GM21381 (cell line): Measurements from ENCODE around the gene KAT6B.
A peak's percentile ranks its signal among the peaks of the same experiment; 100 is the strongest.
"Not testable (repeated sequence)": the region's sequence is repeated elsewhere in the genome, so short reads cannot be mapped to it uniquely, and the experiment has no call there.

Experiments
- ATAC-seq: cut with Tn5 transposase; IDR thresholded peaks from one replicate; pipeline ENCODE4 v1.9.1; 2021; ENCODE audit warnings: mild to moderate bottlenecking, moderate library complexity; ENCODE audit not compliant: unreplicated experiment

KAT6B gene

GRCh38 chr10:74826142-74827044 lies at the start of gene KAT6B:
Gene KAT6B, plus strand, starts transcription at chr10:74826600. Its CDS starts 16,258 bp downstream, at chr10:74842858.
- ATAC-seq = peak; percentile 87

DNA sequence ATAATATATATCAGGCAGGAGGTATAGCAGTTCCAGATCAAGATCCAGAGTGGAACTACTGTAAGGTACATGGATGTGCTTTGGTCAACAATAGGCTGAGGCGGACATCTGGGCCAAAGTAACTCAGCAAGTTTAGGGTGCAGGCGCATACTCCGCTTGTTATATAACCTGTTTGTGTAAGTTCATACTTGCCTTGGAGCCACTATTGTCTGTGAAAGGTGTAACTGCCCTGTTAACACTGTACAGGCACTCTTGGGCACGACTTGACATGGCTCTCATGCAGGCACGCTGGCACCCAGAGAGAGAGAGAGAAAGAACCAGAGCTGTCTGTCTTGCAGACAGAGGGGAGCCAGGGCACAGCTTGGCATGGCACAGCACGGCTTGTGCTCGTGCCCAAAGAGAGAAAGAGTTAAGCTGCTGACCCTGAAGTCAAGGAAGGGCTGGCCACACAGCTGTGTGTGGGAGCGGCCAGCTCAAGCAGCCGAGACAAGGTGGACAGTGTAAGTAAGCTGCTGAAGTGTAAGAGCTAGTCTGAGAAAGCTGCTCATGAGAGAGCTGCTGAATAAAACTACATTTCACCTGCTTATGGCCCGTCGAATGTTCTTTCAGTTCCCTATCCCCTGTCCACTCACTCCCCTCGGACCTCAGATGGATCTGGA lies 47.8 kb upstream of the KAT6B start:
- ATAC-seq = no peak

DNA sequence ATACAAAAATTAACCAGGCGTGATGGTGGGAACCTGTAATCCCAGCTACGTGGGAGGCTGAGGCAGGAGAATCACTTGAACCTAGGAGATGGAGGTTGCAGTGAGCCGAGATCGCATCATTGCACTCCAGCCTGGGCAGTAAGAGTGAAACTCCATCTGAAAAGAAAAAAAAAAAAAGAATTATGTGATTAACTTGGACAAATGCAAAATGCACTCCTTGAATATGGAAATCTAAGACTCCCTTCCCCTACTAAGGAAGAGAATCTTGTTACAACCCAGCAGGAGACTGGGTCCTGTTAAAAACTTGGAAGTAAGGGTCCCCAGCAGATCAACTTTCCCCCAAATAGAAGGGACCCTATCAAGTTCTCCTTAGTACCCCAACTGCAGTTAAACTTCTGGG lies 44.5 kb upstream of the KAT6B start:
- ATAC-seq = not testable (repeated sequence)

DNA sequence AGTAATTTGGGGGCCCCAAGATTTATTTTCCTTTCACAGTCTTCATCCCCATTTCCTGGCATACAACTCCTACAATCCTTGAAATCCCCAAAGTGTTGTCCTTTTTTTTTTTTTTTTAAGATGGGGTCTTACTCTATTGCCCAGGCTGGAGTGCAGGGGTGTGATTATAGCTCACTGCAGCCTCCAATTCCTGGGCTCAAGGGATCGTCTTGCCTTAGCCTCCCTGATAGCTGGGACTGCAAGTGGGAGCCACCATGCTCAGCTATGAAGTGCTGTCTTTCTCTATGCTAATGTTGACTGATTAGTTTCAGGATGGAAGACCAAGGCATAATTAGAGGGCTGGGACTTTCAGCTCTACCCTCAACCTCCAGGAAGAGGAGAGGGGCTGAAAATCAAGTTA lies 41.9 kb upstream of the KAT6B start:
- no peak for ATAC-seq

DNA sequence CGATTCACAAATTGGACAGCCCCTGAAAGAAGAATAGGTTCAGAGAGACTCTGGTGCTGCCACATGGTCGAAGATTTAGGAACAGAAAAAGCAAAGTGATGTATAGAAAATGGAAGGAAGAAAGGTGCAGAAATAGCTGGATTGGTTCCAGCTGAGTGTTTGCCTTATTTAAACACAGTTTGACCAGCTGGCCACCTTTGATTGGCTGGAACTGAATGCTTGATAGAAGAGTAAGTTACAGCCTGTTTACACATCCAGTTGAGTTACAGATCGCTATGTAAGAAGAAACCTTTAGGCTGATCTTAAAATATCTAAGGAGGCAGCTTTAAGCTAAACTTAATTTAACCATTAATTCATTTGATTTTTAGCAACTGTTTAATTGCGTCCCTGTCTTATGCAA lies 40.3 kb upstream of the KAT6B start:
- no peak for ATAC-seq

DNA sequence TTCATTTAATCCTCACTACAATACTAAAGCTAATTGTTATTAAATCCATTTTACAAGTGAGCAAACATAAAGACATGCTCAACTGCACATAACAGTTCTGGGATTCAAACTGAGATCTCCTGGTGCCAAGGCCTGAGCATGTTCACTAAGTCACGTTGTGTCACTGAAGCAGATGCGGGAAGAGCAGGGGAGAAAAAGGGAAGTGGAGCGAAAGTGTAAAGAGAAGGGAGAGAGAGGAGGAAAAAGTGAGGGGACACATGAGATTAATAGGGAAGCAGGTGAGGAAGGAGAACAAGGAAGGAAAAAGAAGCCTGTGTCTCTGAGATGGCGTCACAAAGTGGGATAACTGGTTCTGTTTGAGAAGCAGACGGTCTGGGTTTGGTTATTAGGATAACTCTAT lies 38.9 kb upstream of the KAT6B start:
- no peak for ATAC-seq

DNA sequence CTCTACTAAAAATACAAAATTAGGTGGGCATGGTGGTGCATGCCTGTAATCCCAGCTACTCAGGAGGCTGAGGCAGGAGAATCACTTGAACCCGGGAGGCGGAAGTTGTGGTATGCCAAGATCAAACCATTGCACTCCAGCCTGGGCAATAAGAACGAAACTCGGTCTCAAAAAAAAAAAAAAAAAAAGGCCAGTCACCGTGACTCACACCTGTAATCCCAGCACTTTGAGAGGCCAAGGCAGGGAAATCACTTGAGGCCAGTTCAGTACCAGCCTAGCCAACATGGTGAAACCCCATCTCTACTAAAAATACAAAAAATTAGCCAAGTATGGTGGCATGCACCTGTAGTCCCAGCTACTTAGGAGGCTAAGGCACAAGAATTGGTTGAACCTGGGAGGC lies 34.4 kb upstream of the KAT6B start:
- not testable (repeated sequence) for ATAC-seq

DNA sequence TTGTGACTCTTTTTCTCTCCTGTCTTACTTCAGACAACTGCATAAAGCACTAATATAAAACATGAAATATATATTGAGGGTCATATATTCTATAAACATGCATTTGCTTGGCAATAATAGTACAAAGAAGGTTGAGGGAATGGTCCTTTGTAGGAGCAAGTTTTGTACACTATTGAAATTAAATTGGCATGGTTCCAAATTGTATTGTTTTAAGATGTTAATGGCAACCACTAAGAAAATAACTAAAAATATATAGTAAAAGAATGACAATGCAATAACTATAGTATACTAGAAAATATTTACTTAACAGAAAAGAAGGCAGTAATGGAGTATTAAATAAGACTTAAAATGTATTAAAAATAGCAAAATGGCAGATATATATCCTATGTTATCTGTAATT lies 33.7 kb upstream of the KAT6B start:
- ATAC-seq = no peak

DNA sequence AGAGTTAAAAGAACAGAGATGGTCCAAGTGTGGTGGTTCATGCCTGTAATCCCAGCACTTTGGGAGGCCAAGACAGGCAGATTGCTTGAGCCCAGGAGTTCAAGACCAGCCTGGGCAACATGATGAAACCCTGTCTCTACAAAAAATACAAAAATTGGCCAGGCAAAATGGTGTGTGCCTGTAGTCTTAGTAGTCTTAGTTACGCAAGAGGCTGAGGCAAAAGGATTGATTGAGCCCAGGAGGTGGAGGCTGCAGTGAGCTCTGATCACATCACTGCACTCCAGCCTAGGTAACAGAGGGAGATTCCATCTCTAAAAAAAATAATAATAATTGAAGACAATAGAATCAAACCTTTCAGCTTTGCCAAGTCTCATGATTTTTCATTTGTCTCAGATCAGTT lies 33.2 kb upstream of the KAT6B start:
- not testable (repeated sequence) for ATAC-seq

GRCh38 chr10:74794531-74794930 lies 31.9 kb upstream of the KAT6B start:
- no peak for ATAC-seq

DNA sequence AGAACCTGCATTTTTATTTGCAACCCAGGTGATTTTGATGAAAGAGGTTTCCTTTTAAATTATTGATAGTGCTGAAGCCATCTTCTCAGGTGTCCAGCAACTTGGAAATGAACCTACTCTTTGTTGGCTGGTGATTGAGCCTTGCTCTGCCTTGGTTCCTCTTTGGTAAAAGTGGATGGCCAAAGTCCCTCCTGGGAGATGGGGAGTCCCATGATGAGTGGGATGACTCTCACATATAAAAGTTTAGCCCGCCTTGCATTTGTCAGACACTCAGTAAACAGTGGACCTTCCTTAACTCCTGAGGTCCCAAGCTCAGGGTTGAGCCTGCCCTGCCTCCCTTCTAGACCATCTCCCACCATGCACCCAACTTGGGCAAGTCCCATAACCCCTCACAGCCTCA lies 28.9 kb upstream of the KAT6B start:
- no peak for ATAC-seq

- no peak for ATAC-seq
Observed at GRCh38 chr10:74799721-74800221, 26.6 kb upstream of the KAT6B start.

GRCh38 chr10:74801447-74801846 lies 25.0 kb upstream of the KAT6B start:
- ATAC-seq = no peak

GRCh38 chr10:74808501-74808900 lies 17.9 kb upstream of the KAT6B start:
- ATAC-seq = no peak

- ATAC-seq = no peak
Observed at GRCh38 chr10:74810087-74810486, 16.3 kb upstream of the KAT6B start.

DNA sequence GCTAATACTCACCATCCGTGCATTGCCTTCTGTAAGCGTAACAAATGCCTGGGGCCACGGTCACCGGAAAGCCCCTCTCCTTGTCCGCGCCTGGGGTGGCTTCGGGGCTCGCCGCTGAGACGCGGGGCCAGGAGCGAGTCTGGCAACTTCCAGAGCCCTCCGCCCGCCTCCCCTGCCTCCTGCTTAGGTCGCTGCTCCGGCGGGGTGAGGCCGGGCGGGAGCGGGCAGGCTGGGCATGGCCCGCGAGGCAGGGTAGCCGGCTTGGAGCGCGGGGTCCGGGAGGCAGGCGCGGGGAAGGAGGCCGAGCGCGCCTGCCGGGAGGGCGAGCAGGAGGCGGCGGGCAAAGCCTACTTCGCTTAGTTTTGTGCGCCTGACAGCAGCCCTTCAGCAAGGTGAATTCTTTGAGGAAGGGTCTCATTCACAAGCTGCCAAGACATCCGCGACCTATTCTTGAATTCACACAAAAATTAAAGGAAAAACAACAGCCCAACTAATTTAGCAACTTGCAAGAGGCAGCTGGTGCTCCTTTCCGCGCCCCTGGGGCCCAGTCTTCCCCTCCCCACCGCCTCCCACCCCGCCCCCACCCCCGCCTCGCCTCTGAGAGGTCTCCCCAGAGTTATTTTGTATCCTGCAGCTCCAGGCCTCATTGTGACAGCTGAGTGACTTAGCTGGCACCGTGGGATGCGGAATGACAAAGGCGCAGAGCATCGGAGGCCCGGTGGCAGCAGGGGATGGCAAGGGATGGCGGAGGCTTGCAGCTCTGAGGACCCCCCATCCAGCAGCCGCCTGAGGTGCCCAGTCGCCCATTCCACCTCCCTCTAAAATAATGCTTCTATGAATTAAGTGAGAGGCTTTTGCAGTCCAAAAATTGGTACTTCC lies 12.8 kb upstream of the KAT6B start:
- no peak for ATAC-seq

- no peak for ATAC-seq
Observed at GRCh38 chr10:74814797-74815196, 11.6 kb upstream of the KAT6B start.

GRCh38 chr10:74816824-74817498 lies 9.4 kb upstream of the KAT6B start:
- ATAC-seq = no peak

GRCh38 chr10:74821501-74821900 lies 4.9 kb upstream of the KAT6B start:
- no peak for ATAC-seq

- ATAC-seq = no peak
Observed at GRCh38 chr10:74822101-74822500, 4.3 kb upstream of the KAT6B start.
